Measurements from ENCODE around the gene RGS2.

RGS2 gene

DNA sequence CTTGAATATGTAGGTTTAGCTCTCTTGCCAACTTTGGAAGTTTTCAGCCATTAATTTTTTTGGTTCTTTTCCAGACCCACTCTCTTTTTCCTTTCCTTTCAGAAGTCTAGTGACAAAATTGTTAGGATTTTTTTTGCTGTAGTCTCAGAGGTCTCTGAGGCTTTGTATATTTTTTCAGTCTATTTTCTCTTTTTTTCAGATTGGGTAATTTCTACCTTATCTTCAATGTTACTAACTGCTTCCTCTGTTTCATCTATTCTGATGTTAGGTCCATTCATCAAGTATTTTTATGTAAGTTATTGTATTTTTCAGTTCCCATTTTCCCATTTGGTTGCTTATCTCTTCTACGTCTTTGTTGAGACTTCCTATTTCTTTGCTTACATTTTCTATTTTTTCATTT, 15.7 kb downstream of the RGS2 start:
- in situ Hi-C loops (cut with HindIII; ENCODE audit: low sequenced_read_pairs), result loop anchor here (25.0 kb wide), 1 partner anchor 188 kb away; no protein-coding TSS in a partner anchor

DNA sequence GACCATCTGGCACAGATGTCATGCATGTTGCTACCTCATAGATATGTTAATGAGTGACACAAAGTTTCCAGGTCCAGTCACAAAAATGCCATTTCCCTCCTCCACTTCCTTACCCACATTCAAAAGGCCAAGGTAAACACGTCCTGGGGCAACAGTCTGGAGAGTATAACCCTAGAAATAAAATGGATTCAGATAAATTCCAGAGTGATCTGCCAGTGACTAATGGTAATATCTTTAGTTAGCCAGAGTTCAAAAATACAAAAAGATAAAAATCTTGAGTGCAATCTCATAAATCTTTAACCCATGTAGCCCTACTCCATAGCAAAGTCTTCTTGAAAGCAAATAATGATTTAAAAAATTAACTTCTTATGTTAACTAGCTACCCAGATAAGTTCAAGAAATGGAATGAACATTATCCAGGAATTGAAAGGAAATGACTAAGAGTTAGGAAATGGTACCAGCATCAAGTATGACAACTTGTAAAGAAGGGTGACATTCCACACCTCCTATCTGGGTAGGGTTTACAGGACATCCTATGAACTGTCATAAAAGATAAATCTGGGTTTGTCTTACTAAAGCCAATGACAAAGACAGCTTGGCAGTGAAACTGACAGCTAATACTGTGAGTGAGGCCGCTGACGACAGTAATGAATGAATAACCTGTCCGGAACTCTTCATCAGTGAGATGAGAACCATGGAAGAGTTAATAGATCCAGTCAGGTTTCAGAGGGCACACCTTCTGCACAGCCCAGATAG, 18.1 kb downstream of the RGS2 start:
- in situ Hi-C loops (cut with HindIII; ENCODE audit: low sequenced_read_pairs), result no loop called here

DNA sequence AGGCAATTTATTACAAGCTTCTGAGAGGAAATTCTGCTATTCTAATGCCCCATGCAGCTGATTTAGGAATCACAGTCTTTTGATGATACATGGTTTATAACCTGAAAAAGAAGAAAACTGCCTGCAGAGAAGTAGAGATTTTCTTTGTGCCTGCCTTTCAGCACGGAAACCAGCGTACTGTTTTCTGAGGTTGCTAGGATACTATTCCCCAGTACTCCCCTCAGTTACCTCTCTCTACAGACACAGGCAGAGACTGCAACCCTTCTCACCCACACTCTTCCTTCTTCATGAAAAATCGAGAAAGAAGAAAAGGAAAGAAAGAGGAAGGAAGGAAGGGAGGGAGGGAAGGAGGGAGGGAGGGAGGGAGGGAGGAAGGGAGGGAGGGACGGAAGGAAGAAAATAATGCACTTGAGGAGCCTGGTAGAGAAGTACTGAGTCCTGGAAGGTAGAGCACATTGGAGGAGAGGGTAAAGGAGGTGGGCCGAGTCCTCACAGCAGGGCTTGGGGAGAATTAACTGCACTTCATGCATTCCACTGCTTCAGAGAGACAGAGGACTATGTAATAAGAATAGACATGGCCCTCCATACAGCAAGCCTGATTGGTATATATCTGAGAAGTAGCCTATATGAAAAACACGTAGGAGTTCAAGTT, 21.9 kb downstream of the RGS2 start:
- in situ Hi-C loops (cut with HindIII; ENCODE audit: low sequenced_read_pairs), result no loop called here

DNA sequence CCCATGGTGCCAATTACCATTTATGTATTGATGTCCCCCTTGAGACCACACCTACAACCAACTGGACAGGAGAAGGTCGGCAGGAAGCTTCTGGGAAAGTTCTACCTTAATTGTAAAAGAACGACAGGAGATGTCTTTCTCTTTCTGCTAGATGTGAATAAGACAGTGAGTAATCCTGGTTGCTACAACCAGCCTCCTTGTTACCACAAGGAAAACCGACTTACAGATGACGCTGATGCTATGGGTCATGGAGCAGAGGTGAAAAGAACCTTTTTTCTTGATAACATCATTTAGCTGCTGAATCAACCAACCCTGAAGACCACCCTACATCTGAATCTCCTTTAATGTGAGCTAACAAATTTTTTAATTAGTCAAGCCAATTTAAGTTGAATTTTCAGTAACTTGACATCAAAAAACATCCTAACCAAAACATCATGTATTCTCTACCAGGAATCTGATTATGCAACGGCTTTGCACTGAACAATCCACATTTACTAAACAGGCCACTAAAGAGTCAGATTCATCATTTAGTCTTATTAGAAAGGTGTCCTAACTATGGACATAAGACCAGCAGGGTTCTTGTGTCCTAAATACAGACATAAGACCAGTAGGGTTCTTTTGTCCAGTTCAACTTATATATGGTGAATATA, 23.0 kb downstream of the RGS2 start:
- in situ Hi-C loops (cut with HindIII; ENCODE audit: low sequenced_read_pairs), result no loop called here

DNA sequence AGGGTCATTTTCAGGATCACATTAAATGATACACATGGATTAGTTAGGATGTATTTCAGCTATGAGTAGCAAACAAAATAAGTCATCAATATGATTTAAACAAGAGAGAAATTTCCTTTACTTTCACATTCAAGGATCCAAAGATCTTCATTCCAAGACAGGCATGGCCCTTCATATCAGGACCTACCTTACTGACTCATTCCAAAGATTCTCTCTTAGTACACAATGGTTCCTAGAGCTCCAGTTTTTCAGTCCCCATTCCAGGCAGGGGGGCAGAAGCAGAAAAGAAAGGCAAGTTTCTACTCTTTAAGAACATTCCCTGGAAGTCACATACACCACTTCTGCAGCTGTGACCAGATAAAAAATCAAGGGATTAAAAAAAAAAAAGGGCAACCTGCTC, 23.7 kb downstream of the RGS2 start:
- in situ Hi-C loops (cut with HindIII; ENCODE audit: low sequenced_read_pairs), result no loop called here

DNA sequence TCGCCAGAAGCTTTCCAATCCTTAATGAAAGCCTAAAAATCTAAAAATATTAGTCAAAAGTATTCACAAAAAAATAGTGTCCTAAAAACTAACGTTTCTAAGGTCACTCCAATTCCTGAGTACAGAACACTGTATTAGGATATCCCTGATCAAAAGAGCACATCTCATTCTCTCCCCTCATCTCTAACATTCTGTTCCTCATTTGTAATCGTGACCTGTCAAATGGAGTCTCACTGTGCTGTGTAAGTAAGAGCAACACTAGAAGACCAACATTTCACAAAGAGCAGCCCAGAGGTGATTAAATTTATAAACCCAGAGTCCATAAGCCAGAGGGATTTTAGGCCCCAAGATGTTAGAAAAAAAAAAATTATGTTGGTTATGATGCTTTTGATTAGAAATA, 26.3 kb downstream of the RGS2 start:
- in situ Hi-C loops (cut with HindIII; ENCODE audit: low sequenced_read_pairs), result no loop called here

DNA sequence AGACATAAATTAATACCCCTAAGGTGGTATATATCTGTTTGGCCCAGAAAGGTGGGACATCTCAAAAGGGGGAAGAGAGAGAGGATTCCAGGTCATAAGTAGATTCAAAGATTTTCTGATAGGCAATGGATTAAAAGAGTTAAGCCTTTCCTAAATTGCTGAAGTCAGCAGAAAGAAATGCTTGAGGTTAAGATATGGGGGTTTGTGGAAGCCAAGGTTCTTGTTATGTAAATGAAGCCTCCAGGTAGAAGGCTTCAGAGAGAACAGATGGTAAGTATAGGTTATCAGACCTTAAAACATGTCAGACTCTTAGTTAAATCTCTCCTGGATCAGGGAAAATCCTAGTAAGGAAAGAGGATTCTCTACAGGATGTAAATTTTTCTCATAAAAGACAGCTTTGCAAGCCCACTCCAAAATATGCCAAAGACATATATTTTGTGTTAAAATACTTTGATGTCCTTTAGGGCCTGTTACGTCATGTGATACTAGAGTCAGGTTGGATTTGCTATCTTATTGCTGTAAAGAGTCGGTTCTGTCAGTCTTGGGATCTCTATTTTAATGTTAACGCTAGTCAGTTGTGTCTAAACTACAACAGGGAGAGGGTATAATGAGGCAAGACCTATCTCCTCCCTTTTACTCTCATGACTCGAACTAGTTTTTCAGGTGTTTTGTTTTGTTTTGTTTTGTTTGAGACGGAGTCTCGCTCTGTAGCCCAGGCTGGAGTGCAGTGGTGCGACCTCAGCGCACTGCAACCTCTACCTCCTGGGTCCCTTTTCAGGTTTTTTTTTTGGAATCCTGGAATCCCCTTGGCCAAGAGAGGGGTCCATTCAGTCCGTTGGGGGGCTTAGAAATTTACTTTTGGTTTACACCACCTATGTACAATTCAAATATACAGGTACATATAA, 30.6 kb downstream of the RGS2 start:
- in situ Hi-C loops (cut with HindIII; ENCODE audit: low sequenced_read_pairs), result no loop called here

DNA sequence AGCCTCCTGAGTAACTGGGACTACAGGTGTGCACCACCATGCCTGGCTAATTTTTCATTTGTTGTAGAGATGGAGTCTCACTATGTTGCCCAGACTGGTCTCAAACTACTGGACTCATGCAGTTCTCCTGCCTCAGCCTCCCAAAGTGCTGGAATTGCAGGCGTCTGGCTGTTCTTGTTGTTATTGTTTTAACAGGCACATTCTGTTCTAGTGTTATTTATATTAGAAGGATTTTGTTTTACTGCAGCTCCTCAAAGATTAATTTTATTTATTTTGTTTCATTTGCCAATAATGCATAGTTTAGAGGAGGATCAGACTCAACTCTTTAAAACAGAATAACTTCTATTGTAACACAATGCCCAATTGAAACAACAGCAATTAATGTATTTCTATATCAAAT, 35.5 kb downstream of the RGS2 start:
- in situ Hi-C loops (cut with HindIII; ENCODE audit: low sequenced_read_pairs), result no loop called here

DNA sequence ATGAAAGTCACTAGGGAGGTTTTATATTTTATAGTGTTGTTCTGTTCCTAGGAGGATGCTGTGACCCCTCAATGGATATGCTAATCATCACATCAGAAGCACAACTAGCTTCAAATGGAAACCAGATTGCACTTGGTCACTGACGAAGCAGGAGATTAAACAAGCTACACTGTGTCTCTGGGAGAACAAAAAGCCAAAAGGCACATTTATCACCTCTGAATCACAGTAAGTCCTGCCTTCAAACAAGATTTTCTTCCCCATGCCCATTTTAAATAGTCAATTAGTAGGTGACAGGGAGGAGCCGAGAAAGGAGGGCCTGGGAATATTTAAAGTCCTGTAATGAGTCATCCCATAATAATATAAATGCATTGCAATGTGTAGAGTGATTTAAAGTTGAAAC, 38.1 kb downstream of the RGS2 start:
- in situ Hi-C loops (cut with HindIII; ENCODE audit: low sequenced_read_pairs), result no loop called here

DNA sequence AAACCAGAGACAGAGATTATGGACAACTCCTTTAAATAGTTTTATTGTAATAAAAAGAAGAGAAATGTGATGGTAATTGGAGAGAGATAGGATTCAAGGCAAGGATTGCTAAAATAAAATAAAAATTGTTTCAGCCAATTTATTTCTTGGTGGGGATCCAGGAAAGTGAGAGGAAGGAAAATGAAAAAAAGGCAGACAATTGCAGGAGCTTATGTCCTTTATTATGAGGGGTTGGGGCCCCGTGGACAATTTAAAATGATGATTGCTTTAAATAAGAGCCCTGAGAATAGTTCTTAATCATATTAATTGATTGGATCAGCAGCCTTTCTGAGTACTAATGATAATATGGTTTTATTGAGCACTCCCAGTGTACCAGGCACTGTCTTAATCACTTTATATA, 40.2 kb downstream of the RGS2 start:
- in situ Hi-C loops (cut with HindIII; ENCODE audit: low sequenced_read_pairs), result no loop called here

DNA sequence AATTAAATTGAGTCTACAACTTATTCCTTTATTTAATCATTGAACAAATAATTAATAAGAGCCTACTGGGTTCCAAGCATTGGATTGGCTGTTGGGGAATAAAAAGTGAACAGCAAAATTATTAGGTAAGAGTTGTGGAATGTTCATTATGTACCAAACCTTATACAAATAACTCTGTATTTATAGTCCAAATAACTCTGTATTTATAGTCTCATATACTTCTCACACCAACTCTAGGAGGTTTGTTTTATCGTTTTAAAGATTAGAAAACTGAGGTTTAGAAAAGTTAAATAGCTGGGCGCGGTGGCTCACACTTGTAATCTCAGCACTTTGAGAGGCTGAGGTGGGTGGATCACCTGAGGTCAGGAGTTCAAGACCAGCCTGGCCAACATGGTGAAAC, 40.6 kb downstream of the RGS2 start:
- in situ Hi-C loops (cut with HindIII; ENCODE audit: low sequenced_read_pairs), result no loop called here

DNA sequence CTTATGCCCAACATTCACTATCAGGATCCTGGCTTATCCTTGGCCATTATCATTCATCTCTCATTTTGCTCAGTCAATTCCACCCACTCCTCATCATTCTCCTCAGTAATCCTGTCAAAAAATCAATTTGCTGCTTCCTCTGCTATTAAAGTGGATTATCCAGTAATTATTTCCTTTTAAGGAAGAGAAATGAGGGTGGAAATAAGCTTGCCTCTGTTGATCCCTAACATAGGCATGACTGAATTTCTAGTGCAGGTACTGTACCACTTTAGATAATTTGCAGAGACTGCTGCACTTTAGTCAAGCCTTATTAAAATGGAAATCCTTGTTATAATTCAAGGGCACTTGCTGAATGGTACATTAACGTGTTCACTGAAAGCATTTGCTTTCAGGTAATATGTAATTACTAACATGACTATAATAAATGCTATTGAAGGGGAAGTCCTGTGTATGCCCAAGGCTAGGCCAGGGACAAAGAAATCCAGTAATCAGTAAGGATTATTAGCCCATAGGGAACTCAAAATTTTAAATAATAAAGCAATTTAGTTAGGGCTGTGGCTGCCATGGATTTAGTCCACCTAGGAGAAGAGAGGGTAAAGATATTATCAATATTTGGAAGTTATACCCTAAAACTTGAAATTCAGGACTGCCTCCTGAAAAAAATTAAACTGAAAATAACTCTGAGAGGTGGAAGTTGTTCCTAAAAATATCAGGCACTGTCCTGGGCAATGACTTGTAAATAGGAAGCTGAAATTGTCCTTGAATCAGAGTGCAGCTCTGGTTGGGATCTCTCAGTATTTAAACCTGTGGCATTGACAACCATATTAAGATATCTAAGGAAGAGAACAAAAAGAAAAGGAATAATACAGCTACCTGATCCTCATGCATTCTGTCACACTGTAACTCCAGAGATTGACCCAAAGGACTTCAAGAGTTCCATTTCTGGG, 43.4 kb downstream of the RGS2 start:
- in situ Hi-C loops (cut with HindIII; ENCODE audit: low sequenced_read_pairs), result no loop called here

DNA sequence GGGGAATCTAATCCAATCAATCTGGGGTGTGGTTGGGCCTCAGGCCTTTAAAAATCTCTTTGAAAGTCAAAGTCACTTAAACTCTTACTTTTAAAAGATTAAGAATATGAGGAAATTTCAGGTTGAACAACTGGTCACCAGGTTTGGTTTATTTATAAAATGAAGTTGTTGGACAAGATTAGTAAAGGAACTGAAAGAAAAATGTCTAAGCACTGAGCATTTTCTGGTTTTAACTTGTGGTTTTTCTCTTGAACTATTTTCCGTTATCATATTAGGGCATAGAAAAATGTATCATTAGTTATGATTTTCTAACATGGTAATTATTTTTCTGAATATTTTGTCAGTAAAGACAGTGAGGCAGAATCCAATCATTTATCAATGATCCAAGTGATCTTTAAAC, 49.6 kb downstream of the RGS2 start:
- in situ Hi-C loops (cut with HindIII; ENCODE audit: low sequenced_read_pairs), result no loop called here

DNA sequence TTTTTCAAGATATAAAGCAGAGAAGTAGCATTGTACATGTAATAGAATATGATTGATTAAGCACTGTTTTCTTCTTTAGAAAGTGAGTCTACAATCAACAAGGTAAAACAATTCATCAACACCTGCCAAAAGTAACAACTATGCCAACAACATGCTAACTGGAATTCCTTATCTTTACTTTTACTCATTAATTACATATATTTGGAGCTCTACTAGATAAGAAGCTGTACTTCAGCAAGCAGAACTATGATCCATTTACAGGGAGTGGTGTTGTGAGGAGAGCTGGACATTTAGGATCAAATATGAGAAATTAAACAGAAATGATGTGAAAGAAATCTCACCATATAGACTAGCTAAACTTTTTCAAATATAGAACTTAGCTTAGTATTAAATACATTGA, 51.0 kb downstream of the RGS2 start:
- in situ Hi-C loops (cut with HindIII; ENCODE audit: low sequenced_read_pairs), result no loop called here

DNA sequence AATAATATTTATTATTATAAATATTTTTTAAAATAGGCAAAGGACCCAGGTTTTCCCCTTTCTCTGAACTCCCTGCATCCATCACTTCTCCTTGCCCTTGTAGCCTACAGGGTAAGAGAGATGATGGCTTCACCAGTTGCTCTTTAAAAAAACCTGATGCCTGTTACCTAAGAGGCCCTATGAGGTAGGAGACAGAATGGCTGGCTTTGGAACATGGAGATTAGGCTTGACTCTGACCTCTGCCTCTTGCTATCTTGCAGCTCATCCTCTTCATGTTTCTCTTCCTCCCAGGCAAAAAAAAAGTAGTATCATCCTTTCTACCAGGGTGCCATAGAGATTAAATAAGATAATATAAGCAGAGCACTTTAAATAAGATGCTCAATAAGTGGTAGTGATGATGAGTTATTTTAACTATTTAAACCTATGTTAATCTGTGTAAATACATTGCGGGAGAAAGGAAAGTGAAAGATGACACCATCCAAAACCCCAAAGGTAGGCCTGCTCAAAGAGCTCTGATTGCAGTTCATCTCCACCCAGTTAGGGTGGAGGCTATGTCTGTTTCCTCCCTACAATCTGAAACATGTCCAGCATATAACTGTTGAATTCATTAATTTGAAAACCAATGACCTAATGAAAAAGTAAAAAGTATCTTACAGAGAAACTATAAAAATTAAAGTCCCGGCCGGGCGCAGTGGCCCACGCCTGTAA, 51.8 kb downstream of the RGS2 start:
- in situ Hi-C loops (cut with HindIII; ENCODE audit: low sequenced_read_pairs), result no loop called here

DNA sequence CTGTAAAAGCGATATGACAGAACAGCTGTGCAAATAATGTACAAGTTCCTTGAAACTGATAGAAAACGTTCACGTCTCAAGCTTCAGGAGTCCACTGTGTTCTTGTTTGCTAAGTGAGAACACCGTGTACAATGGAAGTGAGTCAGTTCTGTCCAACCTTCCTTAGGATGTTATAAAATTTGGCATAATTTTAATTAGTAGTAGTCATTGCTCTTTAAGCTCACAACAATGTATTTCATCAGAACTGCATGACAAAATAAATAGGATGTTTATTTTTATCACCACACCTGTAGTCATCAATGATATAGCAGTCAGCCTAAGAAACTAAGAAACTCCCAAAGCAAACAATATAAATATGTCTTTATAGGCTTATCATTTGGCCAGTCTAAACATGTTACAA, 53.0 kb downstream of the RGS2 start:
- in situ Hi-C loops (cut with HindIII; ENCODE audit: low sequenced_read_pairs), result no loop called here

Data from DLD1 (cell line).